Testis (tissue), 2 donors: ENCODE data around the gene CCN2.

Experiments
- CTCF ChIP-seq, 3 experiments: fragments of 450-650 bp in 2 of 3; fragments of 200-600 bp in 1 of 3; sonication (generic) in 1 of 3; IDR thresholded peaks; one replicate each; pipeline ENCODE4 v1.5.1; 2016 to 2019; ENCODE audit warnings: antibody characterized with exemption in 3 of 3, mild to moderate bottlenecking in 2 of 3, moderate library complexity in 1 of 3
- POLR2A ChIP-seq: fragments of 450-650 bp; IDR thresholded peaks from one replicate; pipeline ENCODE4 v1.6.1; 2017; ENCODE audit warnings: antibody characterized with exemption, mild to moderate bottlenecking, moderate library complexity

- no peak for TF ChIP-seq CTCF (IDR thresholded peaks at IDR 0.05)
- TF ChIP-seq POLR2A, result no peak
Observed at GRCh38 chr6:131980338-131980790, 29.2 kb upstream of the CCN2 start.
